Activated CD4-positive, alpha-beta T cell treated with anti-CD3 and anti-CD28 coated beads, Interleukin-2, amount 50 U/mL, for 16 hours (primary cell): Measurements from ENCODE around the gene ANKAR.
"Not testable (repeated sequence)": the region's sequence is repeated elsewhere in the genome, so short reads cannot be mapped to it uniquely, and the experiment has no call there.

Source experiments
- DNase-seq: peaks from one replicate; pipeline ENCODE4 v3.0.0-alpha.2; 2020

ANKAR gene, protein sequence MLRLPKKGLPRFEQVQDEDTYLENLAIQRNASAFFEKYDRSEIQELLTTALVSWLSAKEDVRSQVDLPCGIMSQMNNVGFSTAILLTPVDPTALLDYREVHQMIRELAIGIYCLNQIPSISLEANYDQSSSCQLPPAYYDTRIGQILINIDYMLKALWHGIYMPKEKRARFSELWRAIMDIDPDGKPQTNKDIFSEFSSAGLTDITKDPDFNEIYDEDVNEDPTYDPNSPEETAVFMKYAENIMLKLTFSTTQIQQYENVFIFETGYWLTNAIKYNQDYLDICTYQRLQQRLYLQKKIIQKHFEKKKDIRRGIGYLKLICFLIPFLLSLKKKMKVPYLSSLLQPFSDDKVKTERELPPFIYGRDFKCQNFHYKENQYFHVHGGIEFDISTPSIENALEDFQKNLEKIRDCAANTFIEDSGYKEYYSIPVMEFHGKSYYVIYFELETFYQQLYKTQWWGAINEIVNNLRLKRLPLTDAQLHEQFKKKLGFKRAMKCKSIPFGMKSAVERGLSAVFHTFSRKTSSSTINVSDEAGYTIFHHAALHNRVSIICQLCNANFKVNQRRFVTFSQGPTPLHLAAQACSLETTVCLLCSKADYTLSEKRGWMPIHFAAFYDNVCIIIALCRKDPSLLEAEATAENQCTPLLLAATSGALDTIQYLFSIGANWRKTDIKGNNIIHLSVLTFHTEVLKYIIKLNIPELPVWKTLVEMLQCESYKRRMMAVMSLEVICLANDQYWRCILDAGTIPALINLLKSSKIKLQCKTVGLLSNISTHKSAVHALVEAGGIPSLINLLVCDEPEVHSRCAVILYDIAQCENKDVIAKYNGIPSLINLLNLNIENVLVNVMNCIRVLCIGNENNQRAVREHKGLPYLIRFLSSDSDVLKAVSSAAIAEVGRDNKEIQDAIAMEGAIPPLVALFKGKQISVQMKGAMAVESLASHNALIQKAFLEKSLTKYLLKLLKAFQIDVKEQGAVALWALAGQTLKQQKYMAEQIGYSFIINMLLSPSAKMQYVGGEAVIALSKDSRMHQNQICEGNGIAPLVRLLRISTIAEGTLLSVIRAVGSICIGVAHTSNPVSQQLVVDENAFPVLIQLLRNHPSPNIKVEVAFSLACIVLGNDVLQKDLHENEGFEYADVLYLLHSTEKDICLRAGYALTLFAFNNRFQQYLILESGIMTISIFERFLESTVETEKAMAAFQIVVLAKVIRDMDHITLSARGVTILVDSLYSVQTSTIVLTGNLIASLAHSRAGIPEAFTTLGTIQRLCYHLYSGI (N-terminal part only)

DNA sequence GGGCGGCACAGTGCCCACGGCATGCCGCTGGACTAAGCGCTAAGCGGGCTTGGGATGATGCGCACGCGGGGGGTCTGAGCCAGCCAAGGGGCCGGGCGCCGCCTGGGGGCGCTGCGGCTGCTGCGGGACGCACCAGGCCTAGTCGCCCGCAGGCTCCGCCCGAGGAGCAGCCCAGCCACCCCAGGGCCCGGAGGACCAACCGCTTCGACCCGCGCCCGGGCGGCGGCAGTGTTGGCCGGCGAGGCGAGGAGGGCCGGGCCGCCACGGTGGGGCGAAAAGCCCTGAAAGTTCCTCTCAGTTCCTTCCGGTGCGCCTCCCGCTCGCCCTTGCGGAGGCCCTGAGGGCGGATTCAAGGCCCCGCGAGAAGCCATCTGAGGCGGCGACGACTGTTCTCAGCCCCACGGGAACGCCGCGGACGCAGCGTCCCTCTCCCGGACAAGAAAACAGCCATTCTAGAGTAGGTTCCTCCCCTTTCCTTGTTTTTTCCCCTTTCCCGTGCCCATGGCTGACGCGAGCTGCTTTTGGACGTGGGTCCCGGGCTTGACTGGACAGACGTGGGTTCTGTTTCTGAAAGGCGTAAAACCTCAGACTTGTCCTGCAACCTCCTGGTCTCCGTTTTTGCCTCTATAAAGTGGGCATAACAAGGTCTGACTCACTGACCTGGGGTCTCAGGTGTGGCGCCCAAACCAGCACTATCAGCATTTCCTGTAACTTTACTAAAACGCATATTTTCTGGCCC, at the start of gene ANKAR:
ANKAR (plus strand) TSS at position 297 of the 739 bp plus-strand sequence. CDS start 1,821 bp downstream, outside the sequence.
- peak; percentile 83 for DNase-seq

- DNase-seq = no peak
These were observed 48.8 kb upstream of the ANKAR start for GRCh38 chr2:189625636-189626035.

- DNase-seq = no peak
These were observed 46.7 kb upstream of the ANKAR start for GRCh38 chr2:189627789-189628188.

DNA sequence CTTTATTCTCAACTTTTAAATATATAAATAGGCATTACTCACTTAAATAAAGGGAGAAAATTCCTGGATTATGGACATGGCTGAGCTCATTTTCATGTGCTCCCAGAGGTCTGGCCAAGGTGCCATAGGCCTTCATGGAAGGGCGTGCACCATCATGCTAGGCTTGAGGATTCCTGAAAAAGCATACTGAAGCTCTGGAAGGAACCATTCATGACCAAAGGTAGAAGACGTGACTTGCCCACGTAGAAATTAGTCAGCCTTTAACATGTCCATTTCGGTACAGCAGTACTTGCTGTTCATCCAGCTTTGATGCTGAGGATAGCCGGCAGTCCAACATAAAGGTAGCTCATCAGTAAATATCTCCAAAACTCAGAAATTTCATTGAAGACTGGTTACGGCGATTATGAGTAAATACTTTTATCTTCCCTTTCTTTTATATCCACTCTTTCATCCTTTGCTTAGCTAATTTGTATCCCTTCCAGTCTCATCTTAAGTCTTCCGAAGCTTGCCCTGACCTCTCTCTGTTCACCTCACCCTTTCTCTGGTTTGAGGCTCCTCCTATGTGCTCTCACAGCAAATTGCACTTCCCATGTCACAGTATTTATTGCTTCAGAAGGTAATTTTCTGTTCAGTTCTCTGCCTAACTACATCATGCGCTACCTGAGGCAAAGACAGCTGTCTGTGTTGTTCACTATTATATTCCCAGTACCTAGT, 45.5 kb upstream of the ANKAR start:
- no peak for DNase-seq

DNA sequence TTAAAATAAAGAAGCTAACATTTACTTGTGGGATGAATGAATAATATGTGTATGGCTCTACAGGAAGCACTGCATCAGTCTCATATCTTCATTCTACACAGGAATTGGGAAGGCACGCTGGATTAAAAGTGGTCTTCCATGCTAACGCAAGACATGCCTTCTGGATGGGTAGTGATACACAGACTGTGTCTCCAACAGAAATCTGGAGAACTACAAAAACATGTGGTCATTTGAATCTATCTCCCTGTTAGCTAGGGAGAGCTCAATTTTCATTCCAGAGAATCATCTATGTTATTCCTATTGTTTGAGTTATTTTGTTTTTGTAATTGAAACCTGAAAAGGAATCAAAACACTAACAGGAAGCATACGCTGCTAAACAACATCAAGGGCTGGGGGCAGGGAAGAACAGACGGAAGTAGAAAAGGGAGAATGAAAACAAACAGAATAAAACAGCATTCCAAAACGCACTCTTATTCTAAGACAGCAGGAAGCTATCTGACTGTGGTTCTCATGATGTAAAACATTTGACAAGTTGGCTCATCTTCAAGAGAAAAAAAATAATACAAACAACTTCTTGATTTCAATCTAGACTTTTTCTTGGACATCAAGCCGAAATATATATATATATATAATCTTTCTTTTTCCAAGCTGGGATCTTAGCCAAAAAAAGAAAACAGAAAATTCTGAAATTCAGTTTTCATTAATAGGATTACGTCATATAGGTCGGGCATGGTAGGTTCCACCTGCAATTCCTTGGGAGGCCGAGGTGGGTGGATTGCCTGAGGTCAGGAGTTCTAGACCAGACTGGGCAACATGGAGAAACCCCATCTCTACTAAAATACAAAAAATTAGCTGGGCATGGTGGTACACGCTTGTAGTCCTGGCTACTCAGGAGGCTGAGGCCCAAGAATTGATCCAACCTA, 44.7 kb upstream of the ANKAR start:
- DNase-seq = no peak

- no peak for DNase-seq
These were observed 42.6 kb upstream of the ANKAR start for GRCh38 chr2:189631849-189632248.

GRCh38 chr2:189633392-189633811, 41.1 kb upstream of the ANKAR start:
- DNase-seq = no peak

DNA sequence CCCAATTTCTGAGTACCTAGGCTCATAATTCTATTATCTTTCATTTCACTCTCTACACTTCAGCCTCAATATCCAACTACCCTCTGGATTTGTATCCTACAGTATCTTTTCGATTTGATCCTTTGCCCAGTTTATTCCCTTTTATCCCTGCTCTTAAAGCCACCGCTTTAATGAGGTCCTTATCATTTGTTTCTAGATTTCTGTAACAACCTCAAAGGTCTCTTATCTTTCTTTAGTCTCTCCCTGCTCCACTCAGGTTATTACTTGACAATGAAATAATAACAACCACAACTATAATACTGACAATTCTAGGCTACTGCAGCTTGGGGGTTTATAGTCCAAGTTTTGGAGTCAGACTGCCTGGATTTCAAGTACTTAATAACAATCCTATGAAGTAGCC, 39.1 kb upstream of the ANKAR start:
- DNase-seq = no peak

DNA sequence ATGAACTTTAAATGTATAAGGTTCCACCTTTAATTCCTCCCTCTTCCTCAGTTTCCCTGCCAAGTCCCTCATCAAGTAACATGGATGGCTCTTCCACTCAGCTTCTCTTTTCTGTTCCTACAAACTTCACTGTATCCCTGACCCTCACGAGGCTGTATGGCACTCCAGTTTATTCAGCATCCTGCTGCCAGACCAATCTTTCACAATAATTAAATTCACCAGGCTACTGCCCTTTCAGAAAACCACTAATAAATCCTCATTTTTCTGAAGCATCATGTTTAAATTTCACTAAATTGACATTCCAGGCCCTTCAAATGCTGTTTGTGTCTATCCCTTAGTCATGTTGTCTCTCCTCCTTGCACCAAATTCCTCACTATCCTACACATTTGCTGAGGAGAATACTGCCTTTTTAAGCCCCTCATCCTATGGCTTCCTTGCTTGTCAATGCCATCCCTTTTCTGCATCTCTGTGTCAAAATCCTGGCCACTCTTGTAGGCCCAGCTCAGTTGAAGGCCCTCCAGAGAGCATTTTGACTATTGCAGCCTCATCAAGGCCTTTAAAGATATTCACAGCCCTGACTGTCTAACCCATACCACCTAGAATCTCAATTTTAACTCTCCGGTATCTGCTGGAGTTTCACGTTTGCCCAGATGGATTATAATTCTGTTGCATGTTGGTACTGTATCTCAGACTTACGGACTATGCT, 36.0 kb upstream of the ANKAR start:
- no peak for DNase-seq

DNA sequence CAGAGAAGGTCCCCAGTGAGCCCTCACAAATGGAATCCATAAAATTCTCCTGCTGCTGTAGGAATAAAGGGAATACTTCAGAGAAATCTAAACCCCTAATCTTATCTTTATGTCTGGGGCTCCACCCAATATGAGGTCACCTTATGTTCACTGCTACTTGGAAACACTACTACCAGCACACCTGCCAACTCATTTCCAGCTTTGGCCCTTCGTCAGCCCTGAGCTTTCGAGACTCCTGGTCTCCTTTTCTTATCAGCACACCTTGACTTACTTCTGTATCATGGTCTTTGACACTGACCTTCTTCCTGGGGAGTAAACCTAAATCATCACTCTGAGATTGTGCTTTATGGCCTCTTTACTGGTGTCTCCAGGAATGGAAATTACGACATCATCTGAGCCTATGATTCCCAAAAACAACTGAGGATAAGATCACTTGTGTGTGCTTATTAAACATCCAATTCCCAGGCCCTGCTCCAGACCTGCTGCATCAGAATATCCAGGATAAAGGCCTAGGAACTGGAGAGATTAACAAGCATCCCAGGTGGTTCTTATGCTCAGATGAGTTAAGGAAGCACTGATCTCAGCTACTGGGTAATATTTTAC, 35.4 kb upstream of the ANKAR start:
- no peak for DNase-seq

DNA sequence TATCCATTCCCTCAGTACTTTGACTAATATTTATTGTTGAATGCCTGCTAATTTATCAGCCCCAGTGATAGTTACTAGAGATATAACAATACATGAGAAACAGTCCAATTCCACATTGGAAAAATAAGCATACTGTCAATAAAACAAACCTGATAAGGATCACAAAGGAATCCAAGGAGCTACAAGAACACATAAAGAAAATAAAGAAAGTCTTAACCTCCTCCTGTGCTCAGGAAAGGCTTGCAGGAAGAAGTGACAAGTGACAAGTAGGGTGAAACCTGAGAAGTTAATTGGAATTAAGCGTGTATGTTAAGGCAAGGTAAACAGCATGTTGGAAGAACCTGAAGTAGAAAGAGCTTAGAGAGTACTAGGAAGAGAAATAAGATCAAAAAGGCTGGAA, 33.5 kb upstream of the ANKAR start:
- no peak for DNase-seq

GRCh38 chr2:189641590-189641989, 32.9 kb upstream of the ANKAR start:
- DNase-seq = peak; percentile 53

DNA sequence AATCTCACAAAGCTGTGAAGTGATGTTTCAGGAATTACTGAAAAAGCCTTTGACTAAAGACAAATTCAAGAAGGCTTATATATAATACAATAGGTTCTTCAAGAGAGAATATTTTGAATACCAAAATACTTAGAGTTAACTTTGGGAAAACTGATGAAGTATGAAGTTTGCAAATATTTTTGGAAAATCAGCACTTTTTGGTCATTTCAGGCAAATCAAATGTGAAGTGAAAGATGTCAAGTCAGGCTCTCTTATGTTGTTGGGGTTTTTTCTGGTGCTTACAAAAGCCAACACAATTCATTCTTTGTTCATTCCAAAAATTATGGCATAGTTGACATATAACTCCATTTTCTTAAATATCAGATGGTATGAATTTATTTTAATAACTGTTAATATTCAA, 27.9 kb upstream of the ANKAR start:
- DNase-seq = no peak

GRCh38 chr2:189648846-189649509, 25.5 kb upstream of the ANKAR start:
- no peak for DNase-seq

GRCh38 chr2:189651284-189651683, 23.2 kb upstream of the ANKAR start:
- DNase-seq = no peak

DNA sequence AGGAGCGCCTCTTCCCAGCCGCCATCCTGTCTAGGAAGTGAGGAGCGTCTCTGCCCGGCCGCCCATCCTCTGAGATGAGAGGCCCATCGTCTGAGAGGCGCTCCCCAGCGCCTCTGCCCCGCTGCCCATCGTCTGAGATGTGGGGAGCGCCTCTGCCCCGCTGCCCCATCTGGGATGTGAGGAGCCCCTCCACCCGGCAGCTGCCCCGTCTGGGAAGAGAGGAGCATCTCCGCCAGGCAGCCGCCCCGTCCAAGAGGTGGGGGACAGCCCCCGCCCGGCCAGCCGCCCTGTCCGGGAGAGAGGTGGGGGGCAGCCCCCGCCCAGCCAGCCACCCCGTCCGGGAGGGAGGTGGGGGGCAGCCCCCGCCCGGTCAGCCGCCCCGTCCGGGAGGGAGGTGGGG, 21.0 kb upstream of the ANKAR start:
- not testable (repeated sequence) for DNase-seq

DNA sequence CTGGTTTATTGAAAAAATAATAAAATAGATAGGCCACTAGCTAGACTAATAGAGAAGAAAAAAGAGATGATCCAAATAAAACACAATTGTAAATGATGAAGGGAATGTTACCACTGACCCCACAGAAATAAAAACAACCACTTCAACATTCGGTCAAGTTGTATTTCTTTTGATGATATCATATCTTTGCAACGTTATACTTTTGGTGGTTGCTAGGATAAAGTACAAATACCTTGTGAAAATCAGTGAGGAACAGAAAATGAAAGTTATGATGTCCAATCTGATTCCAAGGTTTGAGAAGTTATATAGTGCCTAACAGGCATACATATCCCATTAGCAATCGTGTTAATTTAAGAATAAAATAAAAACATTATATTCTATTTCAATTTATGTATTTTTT, 19.8 kb upstream of the ANKAR start:
- no peak for DNase-seq

- peak; percentile 85 for DNase-seq
These were observed 16.6 kb upstream of the ANKAR start for GRCh38 chr2:189657867-189658266.
